ENCODE measurements around the gene GRM2. TPM values are rescaled to one million over a fixed set of nuclear protein-coding genes. Genes with fewer than 3 reads are reported as not detected.

The GRM2 gene
- total RNA-seq, 1 experiment from 2014 or later = 3.7 TPM

DNA sequence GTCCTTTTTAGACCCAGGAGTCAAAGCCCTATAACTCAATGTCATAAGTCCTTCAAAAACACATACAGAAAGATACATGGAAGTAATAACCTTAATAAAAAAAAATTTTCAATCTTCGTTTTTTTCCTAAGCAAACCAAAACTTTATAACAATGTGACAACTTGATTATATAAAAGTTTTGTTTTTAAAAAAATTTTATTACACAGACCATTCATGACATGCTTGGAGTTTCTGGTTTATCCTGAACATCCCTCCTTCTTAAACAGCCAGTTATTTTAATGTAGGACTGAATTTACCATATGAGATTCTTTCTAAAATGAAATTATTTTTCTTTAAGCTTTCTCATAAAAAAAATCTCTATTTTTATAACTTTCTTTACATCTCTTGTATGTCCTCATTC lies 41.5 kb downstream of the GRM2 start:
- CTCF ChIA-PET = no interaction called here
- H3K4me1 Mint-ChIP-seq = peaks cover 16% of the 10 kb centered on the region
- POLR2A ChIA-PET = no interaction called here
- H3K4me3 Mint-ChIP-seq = no peak overlapping the region
- H3K36me3 Mint-ChIP-seq = peaks cover 13% of the 10 kb centered on the region; the same call in 1 of the 2 replicates
- H3K9me3 Mint-ChIP-seq = peaks cover 55% of the 10 kb centered on the region
- ATAC-seq (no peak), DNase-seq (ENCODE audit: low spot score) (no peak)
- H3K27me3 Mint-ChIP-seq (ENCODE audit: low read depth) = peaks cover 2% of the 10 kb centered on the region
- TF ChIP-seq CREB1 (CRISPR knock-in tag; IDR thresholded peaks at IDR 0.05) (no peak), ZNF317 (CRISPR knock-in tag; IDR thresholded peaks at IDR 0.05; ENCODE audit: borderline replicate concordance, low read depth) (no peak), OVOL2 (CRISPR knock-in tag; IDR thresholded peaks at IDR 0.05; ENCODE audit: borderline replicate concordance) (no peak), STAT6 (CRISPR knock-in tag; conservative IDR thresholded peaks at IDR 0.05; ENCODE audit: low read depth) (no peak), NFYB (CRISPR knock-in tag; conservative IDR thresholded peaks at IDR 0.05; ENCODE audit: low read depth) (no peak), PRDM15 (CRISPR knock-in tag; IDR thresholded peaks at IDR 0.05) (no peak)
- TF ChIP-seq, protein P1, sequence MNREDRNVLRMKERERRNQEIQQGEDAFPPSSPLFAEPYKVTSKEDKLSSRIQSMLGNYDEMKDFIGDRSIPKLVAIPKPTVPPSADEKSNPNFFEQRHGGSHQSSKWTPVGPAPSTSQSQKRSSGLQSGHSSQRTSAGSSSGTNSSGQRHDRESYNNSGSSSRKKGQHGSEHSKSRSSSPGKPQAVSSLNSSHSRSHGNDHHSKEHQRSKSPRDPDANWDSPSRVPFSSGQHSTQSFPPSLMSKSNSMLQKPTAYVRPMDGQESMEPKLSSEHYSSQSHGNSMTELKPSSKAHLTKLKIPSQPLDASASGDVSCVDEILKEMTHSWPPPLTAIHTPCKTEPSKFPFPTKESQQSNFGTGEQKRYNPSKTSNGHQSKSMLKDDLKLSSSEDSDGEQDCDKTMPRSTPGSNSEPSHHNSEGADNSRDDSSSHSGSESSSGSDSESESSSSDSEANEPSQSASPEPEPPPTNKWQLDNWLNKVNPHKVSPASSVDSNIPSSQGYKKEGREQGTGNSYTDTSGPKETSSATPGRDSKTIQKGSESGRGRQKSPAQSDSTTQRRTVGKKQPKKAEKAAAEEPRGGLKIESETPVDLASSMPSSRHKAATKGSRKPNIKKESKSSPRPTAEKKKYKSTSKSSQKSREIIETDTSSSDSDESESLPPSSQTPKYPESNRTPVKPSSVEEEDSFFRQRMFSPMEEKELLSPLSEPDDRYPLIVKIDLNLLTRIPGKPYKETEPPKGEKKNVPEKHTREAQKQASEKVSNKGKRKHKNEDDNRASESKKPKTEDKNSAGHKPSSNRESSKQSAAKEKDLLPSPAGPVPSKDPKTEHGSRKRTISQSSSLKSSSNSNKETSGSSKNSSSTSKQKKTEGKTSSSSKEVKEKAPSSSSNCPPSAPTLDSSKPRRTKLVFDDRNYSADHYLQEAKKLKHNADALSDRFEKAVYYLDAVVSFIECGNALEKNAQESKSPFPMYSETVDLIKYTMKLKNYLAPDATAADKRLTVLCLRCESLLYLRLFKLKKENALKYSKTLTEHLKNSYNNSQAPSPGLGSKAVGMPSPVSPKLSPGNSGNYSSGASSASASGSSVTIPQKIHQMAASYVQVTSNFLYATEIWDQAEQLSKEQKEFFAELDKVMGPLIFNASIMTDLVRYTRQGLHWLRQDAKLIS (CRISPR knock-in tag; IDR thresholded peaks at IDR 0.05; ENCODE audit: borderline replicate concordance) = no peak
- TF ChIP-seq, protein P2, sequence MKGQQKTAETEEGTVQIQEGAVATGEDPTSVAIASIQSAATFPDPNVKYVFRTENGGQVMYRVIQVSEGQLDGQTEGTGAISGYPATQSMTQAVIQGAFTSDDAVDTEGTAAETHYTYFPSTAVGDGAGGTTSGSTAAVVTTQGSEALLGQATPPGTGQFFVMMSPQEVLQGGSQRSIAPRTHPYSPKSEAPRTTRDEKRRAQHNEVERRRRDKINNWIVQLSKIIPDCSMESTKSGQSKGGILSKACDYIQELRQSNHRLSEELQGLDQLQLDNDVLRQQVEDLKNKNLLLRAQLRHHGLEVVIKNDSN (CRISPR knock-in tag; IDR thresholded peaks at IDR 0.05) = no peak
- H3K27ac Mint-ChIP-seq = no peak overlapping the region

- ATAC-seq = no peak
- no peak for DNase-seq (ENCODE audit: low spot score)
- ChIA-PET POLR2A (no interaction called here), CTCF (interaction anchor here (1.1 to 2.6 kb wide), 2 partner anchors 32 to 69 kb away, joined by 6 to 10 read pairs; no protein-coding TSS in a partner anchor)
- Mint-ChIP-seq H3K9me3 (peaks cover 51% of the 10 kb centered on the region), H3K27me3 (ENCODE audit: low read depth) (peaks cover 3% of the 10 kb centered on the region), H3K4me3 (no peak overlapping the region), H3K27ac (no peak overlapping the region), H3K36me3 (peaks cover 23% of the 10 kb centered on the region), H3K4me1 (peaks cover 24% of the 10 kb centered on the region)
- TF ChIP-seq GTF2I (CRISPR knock-in tag; conservative IDR thresholded peaks at IDR 0.05) (no peak), GABPB1 (CRISPR knock-in tag; IDR thresholded peaks at IDR 0.05) (no peak), NFATC4 (CRISPR knock-in tag; IDR thresholded peaks at IDR 0.05) (no peak), JAZF1 (CRISPR knock-in tag; IDR thresholded peaks at IDR 0.05) (no peak), CTCF (IDR thresholded peaks at IDR 0.05) (no peak), ZNF512 (CRISPR knock-in tag; IDR thresholded peaks at IDR 0.05; ENCODE audit: borderline replicate concordance) (no peak), HMGA2 (CRISPR knock-in tag; IDR thresholded peaks at IDR 0.05) (no peak), ATF2 (CRISPR knock-in tag; IDR thresholded peaks at IDR 0.05; ENCODE audit: borderline replicate concordance, low read depth) (no peak), NR3C1 (CRISPR knock-in tag; conservative IDR thresholded peaks at IDR 0.05; ENCODE audit: low read depth) (no peak)
Measured at GRCh38 chr3:51750878-51751277, 44.0 kb downstream of the GRM2 start.
